Suppressor macrophage treated with lipopolysaccharide for 4 hours (primary cell): ENCODE results near the gene HNRNPDL.
A peak's percentile ranks its signal among the peaks of the same experiment; 100 is the strongest.
"Not testable (repeated sequence)": the region's sequence is repeated elsewhere in the genome, so short reads cannot be mapped to it uniquely, and the experiment has no call there.

Experiments used
- DNase-seq: peaks from one replicate; pipeline ENCODE4 v3.0.0-alpha.2; 2020

HNRNPDL gene

GRCh38 chr4:82431831-82432230, 1.6 kb upstream of the HNRNPDL start:
- no peak for DNase-seq

- no peak for DNase-seq
Measured at GRCh38 chr4:82430964-82431745, 893 bp upstream of the HNRNPDL start.

DNA sequence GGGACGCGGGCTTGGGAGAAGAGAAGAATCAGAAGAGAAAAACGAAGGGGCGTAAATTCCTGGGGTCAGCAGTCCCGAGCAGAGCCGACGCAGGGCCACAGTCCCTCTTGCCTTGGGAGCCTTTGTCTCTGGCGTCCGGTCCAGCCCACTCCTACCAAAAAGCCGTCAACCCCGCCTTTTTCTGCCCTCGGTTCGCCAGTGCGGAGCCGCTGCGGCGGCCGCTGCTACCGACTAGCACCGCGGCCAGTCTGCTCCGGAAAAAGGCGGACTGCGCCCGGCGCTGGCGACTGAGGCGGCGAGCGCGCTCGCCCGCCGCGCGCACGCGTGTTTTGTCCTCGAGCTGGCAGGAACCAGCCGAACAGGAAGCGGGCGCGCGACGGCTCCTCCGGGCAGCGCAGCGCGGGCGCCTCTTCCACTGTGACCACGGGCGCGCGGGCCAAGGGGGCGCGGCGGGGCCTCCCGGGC, 502 bp downstream of the HNRNPDL start:
- DNase-seq, result no peak

- peak; percentile 98 for DNase-seq
Measured at GRCh38 chr4:82428969-82429727, 1.1 kb downstream of the HNRNPDL start.

DNA sequence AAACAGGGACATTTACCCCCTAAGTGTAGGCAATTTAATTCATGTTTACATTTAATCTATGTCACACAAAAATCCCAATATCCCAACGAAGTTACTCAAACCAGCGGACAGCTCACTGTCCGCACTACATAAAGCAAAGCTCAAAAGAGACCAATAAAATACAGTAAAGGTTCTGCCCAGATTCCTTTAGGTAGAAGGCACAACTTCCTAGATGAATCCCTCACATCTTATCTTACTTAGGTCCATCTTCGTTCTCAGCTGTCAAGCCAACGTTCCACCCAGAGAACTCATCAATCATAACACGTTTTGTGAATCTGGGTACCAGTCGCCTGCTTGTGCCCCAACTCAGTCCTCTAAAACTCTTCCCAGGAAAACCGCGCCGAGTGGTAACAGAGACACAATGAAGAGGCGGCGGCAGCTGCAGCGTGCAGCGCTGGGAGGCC, 1.7 kb downstream of the HNRNPDL start:
- DNase-seq, result no peak

DNA sequence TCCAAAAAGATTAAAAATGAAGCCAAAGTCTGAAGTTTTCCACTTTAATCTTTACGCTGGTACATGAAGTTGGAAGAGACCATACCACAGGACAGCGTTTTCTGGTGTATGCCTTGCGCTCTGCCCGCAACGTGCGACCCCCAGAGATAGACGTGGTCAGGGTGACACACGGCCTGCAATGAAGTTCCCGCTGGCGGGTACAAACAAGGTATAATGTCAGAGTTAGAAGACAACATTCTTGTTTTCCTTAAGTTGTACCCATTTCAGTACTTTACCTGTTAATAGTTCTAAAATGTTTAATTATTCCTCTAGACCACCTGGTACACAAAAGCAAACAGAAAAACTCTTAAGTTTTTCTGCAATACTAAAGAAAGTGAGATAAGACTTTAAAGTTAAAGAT, 4.8 kb downstream of the HNRNPDL start:
- DNase-seq, result no peak

DNA sequence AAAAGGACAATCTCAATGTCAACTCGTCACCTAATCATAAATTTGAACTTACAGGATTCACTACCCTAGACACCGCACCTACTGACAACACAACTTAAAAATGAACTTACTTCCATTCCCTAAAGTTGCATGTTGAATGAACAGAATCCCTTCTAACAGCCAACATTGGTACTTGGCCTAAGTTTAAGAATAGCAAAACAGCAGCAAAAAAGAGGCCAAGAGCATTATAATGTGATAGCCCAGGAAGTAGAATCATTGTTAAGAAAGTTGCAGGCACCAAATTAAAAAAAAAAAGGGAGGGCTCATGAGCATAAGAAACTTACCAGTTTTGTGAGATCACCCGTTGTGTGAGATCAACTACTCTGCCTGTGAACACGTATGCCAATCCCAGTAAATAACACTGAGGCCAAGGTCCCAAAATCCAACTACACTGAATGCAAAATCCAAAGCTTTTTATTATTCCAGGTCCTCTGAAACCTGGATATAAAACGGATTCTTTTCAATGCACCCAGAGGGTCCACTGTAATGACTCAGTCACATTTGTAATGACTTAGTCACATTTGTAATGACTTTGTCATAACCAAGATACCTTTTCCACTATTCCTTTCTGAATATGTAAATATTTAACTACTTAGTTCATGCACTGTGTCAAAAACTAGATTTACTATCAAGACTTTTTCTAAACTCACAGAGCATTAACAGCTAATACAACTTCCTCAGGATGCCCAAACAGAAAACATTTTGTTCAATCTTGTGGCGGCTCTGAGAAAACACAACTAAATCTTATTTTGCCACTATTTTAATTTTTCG, 6.8 kb downstream of the HNRNPDL start:
- no peak for DNase-seq

GRCh38 chr4:82422616-82423015, 7.6 kb downstream of the HNRNPDL start:
- no peak for DNase-seq

- no peak for DNase-seq
Measured at GRCh38 chr4:82421796-82422560, 8.3 kb downstream of the HNRNPDL start.

GRCh38 chr4:82419451-82419850, 10.8 kb downstream of the HNRNPDL start:
- DNase-seq, result no peak

DNA sequence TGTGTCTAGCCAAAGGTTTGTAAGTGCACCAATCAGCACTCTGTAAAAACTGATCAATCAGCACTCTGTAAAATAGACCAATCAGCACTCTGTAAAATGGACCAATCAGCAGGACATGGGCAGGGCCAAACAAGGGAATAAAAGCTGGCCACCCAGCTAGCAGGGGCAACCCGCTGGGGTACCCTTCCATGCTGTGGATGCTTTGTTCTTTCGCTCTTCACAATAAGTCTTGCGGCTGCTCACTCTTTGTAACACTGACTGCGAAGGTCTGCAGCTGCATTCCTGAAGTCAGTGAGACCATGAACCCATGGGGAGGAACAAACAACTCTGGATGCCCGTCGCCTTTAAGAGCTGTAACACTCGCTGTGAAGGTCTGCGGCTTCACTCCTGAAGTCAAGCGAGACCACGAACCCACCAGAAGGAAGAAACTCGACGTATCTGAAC, 14.3 kb downstream of the HNRNPDL start:
- no peak for DNase-seq

- DNase-seq, result not testable (repeated sequence)
Measured at GRCh38 chr4:82415061-82415460, 15.2 kb downstream of the HNRNPDL start.

DNA sequence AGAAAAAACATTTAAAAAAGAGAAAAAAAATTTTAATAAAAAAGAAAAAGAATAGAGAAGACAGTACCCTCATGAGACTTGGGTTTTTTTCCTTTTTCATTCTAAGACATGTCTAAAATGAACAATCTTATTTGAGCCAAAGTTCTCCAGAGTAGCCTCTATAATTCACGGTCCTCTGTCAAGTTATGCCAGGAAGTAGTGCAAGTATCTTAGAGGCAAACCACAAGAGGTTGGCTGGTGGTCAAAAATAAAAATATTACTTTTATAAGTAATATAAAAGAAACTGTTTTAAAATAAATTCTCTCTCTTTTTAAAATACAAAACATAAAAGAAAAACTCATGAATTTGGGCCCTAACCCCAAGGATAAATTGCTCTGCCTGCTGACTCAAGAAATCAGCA, 26.5 kb downstream of the HNRNPDL start:
- no peak for DNase-seq

DNA sequence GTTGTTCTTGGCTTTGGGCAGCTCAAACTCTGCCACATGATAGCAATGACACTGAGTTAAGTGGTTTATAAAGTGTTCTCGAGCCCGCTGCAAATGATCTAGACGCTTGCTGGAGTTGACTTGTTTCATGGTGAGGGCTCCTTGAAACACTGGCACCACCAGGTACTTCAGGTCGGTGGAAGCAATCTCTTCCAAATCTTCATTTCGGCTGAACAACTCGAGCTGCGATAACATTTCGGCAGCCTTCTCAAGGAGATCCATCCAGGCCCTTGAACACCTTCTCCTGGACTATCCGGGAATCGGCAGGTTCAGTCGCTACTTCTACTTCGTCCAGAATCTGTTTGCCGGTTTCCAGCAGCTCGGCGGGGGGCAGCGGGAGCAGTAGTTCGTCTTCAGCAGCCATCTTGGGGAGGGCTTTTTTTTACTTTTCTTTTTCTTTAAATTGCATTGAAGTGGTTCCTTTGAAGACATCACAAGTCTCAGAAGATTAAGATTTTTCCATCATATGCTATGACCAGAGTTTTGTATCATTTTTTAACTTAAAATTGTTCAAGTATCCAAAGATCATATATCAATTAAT, 28.0 kb downstream of the HNRNPDL start:
- no peak for DNase-seq

- no peak for DNase-seq
Measured at GRCh38 chr4:82401600-82401999, 28.7 kb downstream of the HNRNPDL start.

DNA sequence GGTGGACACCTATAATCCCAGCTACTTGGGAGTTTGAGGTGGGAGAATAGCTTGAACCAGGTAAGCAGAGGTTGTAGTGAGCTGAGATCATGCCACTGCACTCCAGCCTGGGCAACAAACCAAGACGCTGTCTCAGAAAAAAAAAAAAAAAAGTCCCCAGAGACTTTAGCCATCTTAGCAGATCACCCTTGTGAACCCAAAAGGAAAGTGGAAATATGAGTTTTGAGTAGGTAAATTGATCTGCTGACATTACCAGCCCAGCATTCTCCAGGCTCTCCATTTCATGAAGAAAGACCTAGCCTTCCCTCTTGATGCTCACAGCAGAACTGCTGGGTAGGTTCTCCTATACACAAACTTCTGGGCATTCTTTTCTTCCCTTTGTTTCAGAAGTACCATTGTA, 32.0 kb downstream of the HNRNPDL start:
- no peak for DNase-seq

- no peak for DNase-seq
Measured at GRCh38 chr4:82397527-82397926, 32.7 kb downstream of the HNRNPDL start.

DNA sequence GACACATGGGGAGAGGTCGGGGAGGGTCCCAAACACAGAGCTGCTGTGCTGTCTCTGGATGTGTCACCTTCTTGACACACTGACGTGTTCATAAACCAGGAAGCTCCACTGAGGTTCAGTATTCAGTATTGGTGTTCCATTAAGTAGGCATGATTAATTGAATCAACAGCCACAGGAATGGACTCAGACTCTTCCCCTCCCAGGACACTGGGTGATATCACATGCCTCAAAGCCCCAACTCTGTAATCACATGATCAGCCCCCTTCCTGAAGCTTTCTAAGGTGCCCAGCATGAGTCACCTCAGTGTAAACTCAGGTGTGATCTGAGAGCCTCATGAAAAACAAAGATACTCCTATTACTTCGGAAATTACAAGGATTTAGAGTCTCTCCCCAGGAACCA, 35.4 kb downstream of the HNRNPDL start:
- DNase-seq, result no peak

DNA sequence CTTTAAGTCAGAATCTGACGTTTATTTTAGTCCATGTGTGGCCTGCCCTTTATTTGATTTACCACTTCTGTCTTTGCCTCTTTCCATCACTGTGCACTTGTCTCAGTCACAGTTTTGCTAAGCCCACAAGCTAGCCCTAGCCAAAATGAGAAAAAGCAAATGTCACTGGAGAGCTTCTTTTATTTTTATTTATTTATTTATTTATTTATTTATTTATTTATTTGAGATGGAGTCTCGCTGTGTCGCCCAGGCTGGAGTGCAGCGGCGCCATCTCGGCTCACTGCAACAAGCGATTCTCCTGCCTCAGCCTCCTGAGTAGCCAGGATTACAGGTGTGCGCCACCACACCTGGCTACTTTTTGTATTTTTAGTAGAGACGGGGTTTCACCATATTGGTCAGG, 40.2 kb downstream of the HNRNPDL start:
- not testable (repeated sequence) for DNase-seq

DNA sequence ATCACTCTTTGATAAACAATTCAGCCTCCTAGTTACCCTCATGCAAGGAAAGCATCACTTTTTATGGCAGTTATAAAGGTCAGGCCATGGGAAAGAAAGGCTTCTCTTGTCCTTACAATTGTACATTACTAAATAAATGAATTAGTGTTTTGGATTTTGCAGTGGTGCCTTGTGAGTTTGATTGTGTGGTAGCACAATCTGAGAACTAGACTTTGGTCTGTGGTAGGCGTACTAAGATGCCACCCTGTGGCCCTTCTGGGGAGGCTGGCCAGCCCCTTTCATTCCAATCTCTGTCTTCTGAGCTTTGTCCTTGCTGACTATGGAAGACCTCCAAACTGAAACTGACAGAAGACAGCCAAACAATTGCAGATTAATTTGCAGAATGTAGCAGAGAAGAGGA, 41.9 kb downstream of the HNRNPDL start:
- DNase-seq, result no peak

- DNase-seq, result not testable (repeated sequence)
Measured at GRCh38 chr4:82386312-82386711, 44.0 kb downstream of the HNRNPDL start.

- DNase-seq, result peak; percentile 12
Measured at GRCh38 chr4:82382751-82383150, 47.5 kb downstream of the HNRNPDL start.
